ENCODE measurements around the gene FBXW11. TPM values are rescaled to one million over a fixed set of nuclear protein-coding genes. Genes with fewer than 3 reads are reported as not detected.

FBXW11 gene
- total RNA-seq, 1 experiment from 2014 or later: 34.9 TPM

DNA sequence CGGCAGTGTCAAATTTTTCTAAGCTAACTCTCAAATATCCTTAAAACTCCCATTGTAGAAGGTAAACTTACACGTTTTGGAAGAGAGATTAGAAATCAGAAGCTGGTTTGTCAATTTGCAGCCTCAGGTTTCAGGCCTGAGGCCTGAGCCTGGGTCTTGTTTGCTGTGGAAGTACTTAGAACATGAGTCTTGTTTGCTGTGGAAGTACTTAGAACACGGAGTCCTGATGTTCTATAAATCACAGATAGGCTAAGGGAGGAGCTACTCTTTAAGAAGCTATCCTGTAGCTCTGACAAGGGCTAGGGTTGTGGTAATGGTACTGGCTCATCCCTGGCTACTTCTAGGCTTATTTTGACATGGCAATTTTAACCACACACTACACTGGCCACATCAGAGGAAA, 97.8 kb downstream of the FBXW11 start:
- no peak for DNase-seq (ENCODE audit: low spot score)
- intact Hi-C loops (cut with micrococcal nuclease; ENCODE audit: unreplicated experiment): loop anchor here (2.0 to 5.0 kb wide), 2 partner anchors 278 to 426 kb away; no protein-coding TSS in a partner anchor
- no peaks in the 10 kb centered on the region for H3K27me3 ChIP-seq (replicated peaks; ENCODE audit: insufficient read depth, low read depth, low read length, poor library complexity)
- TF ChIP-seq CTCF (conservative IDR thresholded peaks at IDR 0.05; ENCODE audit: low read depth, low read length) (no peak), EZH2 (IDR thresholded peaks at IDR 0.05; ENCODE audit: borderline replicate concordance, low read depth, low read length, poor library complexity, severe bottlenecking) (no peak)
- H3K4me3 ChIP-seq (ENCODE audit: low read depth, low read length, poor library complexity, severe bottlenecking): no peak overlapping the region
- POLR2A ChIA-PET (ENCODE audit: low non-redundant PET): interaction anchor here (0.6 kb wide), 1 partner anchor 28 kb away, joined by 3 read pairs; no protein-coding TSS in a partner anchor
- BruUV-seq (replicated peaks): no TSS peak
- H3K36me3 ChIP-seq (ENCODE audit: insufficient read depth, low read length, poor library complexity, severe bottlenecking): peaks cover 3% of the 10 kb centered on the region
- peaks cover 8% of the 10 kb centered on the region for H3K4me1 ChIP-seq (ENCODE audit: insufficient read depth, low read length, poor library complexity, severe bottlenecking)
- no peaks in the 10 kb centered on the region for H3K9me3 ChIP-seq (ENCODE audit: low read depth, low read length, poor library complexity, severe bottlenecking)
- CTCF ChIA-PET: interaction anchor here (0.6 kb wide), 1 partner anchor 151 kb away, joined by 4 read pairs; no protein-coding TSS in a partner anchor
- H3K27ac ChIP-seq (ENCODE audit: low read depth, low read length, poor library complexity, severe bottlenecking): no peak overlapping the region

DNA sequence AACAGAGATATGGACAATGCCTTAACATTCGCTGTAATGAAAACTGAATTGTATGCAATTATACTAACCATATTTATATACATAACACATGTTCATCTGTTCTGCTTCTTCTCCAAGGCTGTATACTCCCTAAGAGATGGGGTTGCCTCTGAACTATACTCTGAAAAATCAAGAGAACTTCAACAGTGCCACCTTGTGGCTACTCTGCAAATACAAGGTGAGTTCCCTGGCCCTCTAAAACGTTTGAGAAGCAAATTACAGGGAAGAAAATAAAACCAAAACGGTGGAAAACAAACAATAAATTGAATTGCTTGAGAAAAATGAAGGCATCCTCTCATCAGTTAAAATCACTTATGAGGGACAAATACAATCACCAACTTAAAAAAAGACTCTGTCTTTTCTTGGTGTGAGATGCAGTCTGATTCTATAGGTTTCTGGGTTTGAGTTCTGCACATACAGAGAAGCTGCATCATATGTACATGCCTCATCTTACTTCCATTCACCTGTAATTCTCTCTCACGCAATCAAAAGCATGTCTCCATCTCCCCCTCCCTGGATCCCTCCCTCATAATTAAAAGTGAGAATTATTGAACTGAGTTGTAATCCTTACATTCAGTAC, 98.6 kb downstream of the FBXW11 start:
- peaks cover 8% of the 10 kb centered on the region for H3K4me1 ChIP-seq (ENCODE audit: insufficient read depth, low read length, poor library complexity, severe bottlenecking)
- TF ChIP-seq EZH2 (IDR thresholded peaks at IDR 0.05; ENCODE audit: borderline replicate concordance, low read depth, low read length, poor library complexity, severe bottlenecking) (no peak), CTCF (conservative IDR thresholded peaks at IDR 0.05; ENCODE audit: low read depth, low read length) (peak; percentile 77)
- no TSS peak for BruUV-seq (replicated peaks)
- H3K36me3 ChIP-seq (ENCODE audit: insufficient read depth, low read length, poor library complexity, severe bottlenecking): peaks cover 3% of the 10 kb centered on the region
- no peaks in the 10 kb centered on the region for H3K27me3 ChIP-seq (replicated peaks; ENCODE audit: insufficient read depth, low read depth, low read length, poor library complexity)
- H3K27ac ChIP-seq (ENCODE audit: low read depth, low read length, poor library complexity, severe bottlenecking): no peak overlapping the region
- intact Hi-C loops (cut with micrococcal nuclease; ENCODE audit: unreplicated experiment): loop anchor here (1.0 to 5.0 kb wide), 3 partner anchors 277 to 489 kb away; partner anchors contain the start of gene FGF18
- H3K4me3 ChIP-seq (ENCODE audit: low read depth, low read length, poor library complexity, severe bottlenecking): no peak overlapping the region
- no peaks in the 10 kb centered on the region for H3K9me3 ChIP-seq (ENCODE audit: low read depth, low read length, poor library complexity, severe bottlenecking)
- CTCF ChIA-PET: interaction anchor here (0.6 kb wide), 1 partner anchor 152 kb away, joined by 4 read pairs; no protein-coding TSS in a partner anchor
- DNase-seq (ENCODE audit: low spot score): peak; percentile 69
- POLR2A ChIA-PET (ENCODE audit: low non-redundant PET): no interaction called here

DNA sequence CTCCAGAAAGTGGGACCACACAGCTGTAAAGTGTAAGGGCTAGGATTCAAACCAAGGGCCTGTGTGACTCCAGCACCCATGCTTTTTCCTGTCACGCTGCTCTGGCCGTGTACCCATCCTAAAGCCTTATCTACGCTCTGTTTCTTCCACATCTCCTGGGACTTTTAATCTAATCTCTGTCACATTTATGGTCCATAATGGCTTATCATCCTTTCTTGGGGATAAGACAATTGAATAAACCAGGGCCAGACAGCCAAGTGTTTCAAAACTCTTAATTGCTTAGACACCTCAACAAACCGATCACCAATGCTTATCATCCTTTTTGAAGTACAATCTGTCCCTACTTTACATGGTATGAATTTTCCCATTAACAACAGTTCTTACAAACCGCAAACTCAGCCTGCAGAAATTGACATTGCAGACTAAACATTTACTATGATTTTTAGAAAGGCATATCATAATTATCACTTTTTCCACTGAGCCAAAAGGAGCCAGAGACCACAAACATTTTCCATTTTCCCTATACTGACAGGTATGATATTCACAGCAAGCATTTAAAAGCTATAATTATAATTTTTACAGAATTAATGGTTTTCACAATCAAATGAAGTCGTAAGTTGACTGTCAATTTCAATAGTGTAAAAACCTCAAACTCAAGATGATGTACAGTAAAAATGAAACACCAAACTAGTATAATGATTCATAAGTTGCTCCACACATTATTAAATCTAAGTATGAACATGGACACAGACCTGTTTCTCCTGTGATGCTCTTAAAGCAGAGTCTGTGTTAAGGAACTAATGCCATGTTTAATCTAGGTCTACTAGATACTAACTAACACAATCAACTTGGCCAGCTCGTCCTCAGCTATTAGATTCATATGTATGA, 99.5 kb downstream of the FBXW11 start:
- Histone ChIP-seq H3K27ac (ENCODE audit: low read depth, low read length, poor library complexity, severe bottlenecking) (no peak overlapping the region), H3K27me3 (replicated peaks; ENCODE audit: insufficient read depth, low read depth, low read length, poor library complexity) (no peaks in the 10 kb centered on the region), H3K4me3 (ENCODE audit: low read depth, low read length, poor library complexity, severe bottlenecking) (no peak overlapping the region), H3K36me3 (ENCODE audit: insufficient read depth, low read length, poor library complexity, severe bottlenecking) (peaks cover 3% of the 10 kb centered on the region), H3K4me1 (ENCODE audit: insufficient read depth, low read length, poor library complexity, severe bottlenecking) (peaks cover 8% of the 10 kb centered on the region), H3K9me3 (ENCODE audit: low read depth, low read length, poor library complexity, severe bottlenecking) (no peaks in the 10 kb centered on the region)
- DNase-seq (ENCODE audit: low spot score): no peak
- BruUV-seq (replicated peaks): no TSS peak
- CTCF ChIA-PET: no interaction called here
- POLR2A ChIA-PET (ENCODE audit: low non-redundant PET): no interaction called here
- TF ChIP-seq CTCF (conservative IDR thresholded peaks at IDR 0.05; ENCODE audit: low read depth, low read length) (no peak), EZH2 (IDR thresholded peaks at IDR 0.05; ENCODE audit: borderline replicate concordance, low read depth, low read length, poor library complexity, severe bottlenecking) (no peak)
- intact Hi-C loops (cut with micrococcal nuclease; ENCODE audit: unreplicated experiment): loop anchor here (1.0 to 5.0 kb wide), 2 partner anchors 425 to 488 kb away; partner anchors contain the start of gene FGF18
